Memory B cell (primary cell): ENCODE data around the gene MAPKAP1.

Experiments used
- ATAC-seq: fragments of 150-1000 bp; cut with Tn5 transposase; 2 replicates; pipeline ENCODE4 v1.10.0; 2021; ENCODE audit warnings: low read depth, mild to moderate bottlenecking, moderate library complexity
- DNase-seq, 2 donors: peaks; one replicate each; pipeline ENCODE4 v3.0.0; 2022; ENCODE audit warnings: low spot score in 2 of 2
- H3K27ac Mint-ChIP-seq: one replicate; pipeline ENCODE4 v1.8.0; 2022; ENCODE audit warnings: mild to moderate bottlenecking, moderate library complexity, mixed read lengths
- H3K27me3 Mint-ChIP-seq: one replicate; pipeline ENCODE4 v1.8.0; 2022; ENCODE audit warnings: mixed read lengths
- H3K36me3 Mint-ChIP-seq: one replicate; pipeline ENCODE4 v1.8.0; 2022; ENCODE audit warnings: mild to moderate bottlenecking, mixed read lengths
- H3K4me1 Mint-ChIP-seq: one replicate; pipeline ENCODE4 v1.8.0; 2022; ENCODE audit warnings: mixed read lengths
- H3K4me3 Mint-ChIP-seq: one replicate; pipeline ENCODE4 v1.8.0; 2022; ENCODE audit warnings: mild to moderate bottlenecking, moderate library complexity, mixed read lengths
- H3K9me3 Mint-ChIP-seq: one replicate; pipeline ENCODE4 v1.8.0; 2022; ENCODE audit warnings: mixed read lengths

Gene MAPKAP1

GRCh38 chr9:125444956-125445506 is 262.0 kb downstream of the MAPKAP1 start:
- Mint-ChIP-seq H3K36me3 (peaks cover 23% of the 10 kb centered on the region), H3K4me1 (peaks cover 35% of the 10 kb centered on the region), H3K4me3 (no peak overlapping the region), H3K27ac (no peak overlapping the region), H3K9me3 (no peaks in the 10 kb centered on the region), H3K27me3 (no peaks in the 10 kb centered on the region)
- no peak for DNase-seq
- ATAC-seq: no peak

DNA sequence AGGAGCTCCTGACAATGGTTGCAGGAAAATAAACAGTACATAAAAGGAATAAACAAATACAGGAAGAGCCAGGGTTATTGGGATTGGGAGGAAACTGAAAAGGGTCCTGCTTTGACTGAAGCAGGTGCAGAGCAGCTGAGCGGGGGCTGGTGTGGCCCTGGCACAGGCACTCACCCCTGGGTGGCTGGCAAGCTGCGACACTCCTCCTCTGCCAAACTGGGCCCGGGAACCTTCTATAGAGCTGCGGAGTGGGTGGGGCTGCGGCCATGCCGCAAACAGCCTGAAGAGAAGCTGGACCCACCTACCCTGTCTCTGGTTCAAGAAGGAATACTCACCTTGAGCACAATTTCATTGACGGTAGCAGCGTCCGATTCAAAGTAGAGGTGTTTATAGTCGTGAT is 262.8 kb downstream of the MAPKAP1 start:
- Mint-ChIP-seq H3K9me3 (no peaks in the 10 kb centered on the region), H3K27me3 (no peaks in the 10 kb centered on the region), H3K4me3 (no peak overlapping the region), H3K4me1 (peaks cover 30% of the 10 kb centered on the region), H3K36me3 (peaks cover 31% of the 10 kb centered on the region), H3K27ac (no peak overlapping the region)
- no peak for DNase-seq
- ATAC-seq: no peak

- Mint-ChIP-seq H3K4me3 (no peak overlapping the region), H3K4me1 (peaks cover 29% of the 10 kb centered on the region), H3K9me3 (no peaks in the 10 kb centered on the region), H3K27ac (no peak overlapping the region), H3K27me3 (no peaks in the 10 kb centered on the region), H3K36me3 (peaks cover 31% of the 10 kb centered on the region)
- DNase-seq: no peak
- no peak for ATAC-seq
Measured at GRCh38 chr9:125443367-125443766, 263.6 kb downstream of the MAPKAP1 start.

- Mint-ChIP-seq H3K4me1 (peaks cover 20% of the 10 kb centered on the region), H3K9me3 (no peaks in the 10 kb centered on the region), H3K4me3 (no peak overlapping the region), H3K27ac (no peak overlapping the region), H3K27me3 (no peaks in the 10 kb centered on the region), H3K36me3 (peaks cover 31% of the 10 kb centered on the region)
- ATAC-seq (no peak), DNase-seq (no peak)
Measured at GRCh38 chr9:125442452-125442851, 264.6 kb downstream of the MAPKAP1 start.

GRCh38 chr9:125440411-125440810 is 266.6 kb downstream of the MAPKAP1 start:
- no peak for DNase-seq
- Mint-ChIP-seq H3K4me3 (no peak overlapping the region), H3K27ac (no peak overlapping the region), H3K9me3 (no peaks in the 10 kb centered on the region), H3K4me1 (peaks cover 11% of the 10 kb centered on the region), H3K36me3 (peaks cover 30% of the 10 kb centered on the region), H3K27me3 (no peaks in the 10 kb centered on the region)
- no peak for ATAC-seq

- Mint-ChIP-seq H3K27me3 (no peaks in the 10 kb centered on the region), H3K4me3 (no peak overlapping the region), H3K4me1 (peaks cover 7% of the 10 kb centered on the region), H3K27ac (no peak overlapping the region), H3K9me3 (no peaks in the 10 kb centered on the region), H3K36me3 (peaks cover 27% of the 10 kb centered on the region)
- ATAC-seq: no peak
- no peak for DNase-seq
Measured at GRCh38 chr9:125439434-125440272, 267.4 kb downstream of the MAPKAP1 start.

GRCh38 chr9:125438506-125439433 is 268.2 kb downstream of the MAPKAP1 start:
- Mint-ChIP-seq H3K36me3 (peaks cover 23% of the 10 kb centered on the region), H3K27ac (no peak overlapping the region), H3K4me1 (peaks cover 6% of the 10 kb centered on the region), H3K4me3 (no peak overlapping the region), H3K9me3 (no peaks in the 10 kb centered on the region), H3K27me3 (no peaks in the 10 kb centered on the region)
- ATAC-seq: no peak
- no peak for DNase-seq

DNA sequence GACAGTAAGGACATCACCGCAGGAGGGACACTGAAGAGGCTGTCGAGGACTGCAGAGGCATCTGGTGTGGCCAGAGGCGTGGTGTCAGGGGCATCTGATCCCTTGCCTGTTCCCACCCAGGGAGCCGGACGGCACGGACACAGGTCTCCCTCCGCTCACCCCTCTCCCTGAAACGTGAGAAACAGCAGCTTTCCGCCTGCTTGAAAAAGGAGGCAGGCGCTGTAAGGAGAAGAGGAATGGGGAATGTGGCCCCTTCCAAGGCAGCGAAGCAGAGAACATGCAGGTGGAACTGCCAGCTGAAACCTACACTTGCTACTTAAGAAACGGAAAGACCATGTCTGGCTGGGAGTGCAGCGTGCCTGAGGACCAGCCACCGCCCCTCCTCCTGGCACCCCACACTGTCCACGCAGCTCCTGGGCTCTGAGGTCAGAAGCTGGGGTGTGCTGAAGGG is 269.2 kb downstream of the MAPKAP1 start:
- no peak overlapping the region for H3K4me3 Mint-ChIP-seq
- H3K27me3 Mint-ChIP-seq: no peaks in the 10 kb centered on the region
- DNase-seq: no peak
- H3K27ac Mint-ChIP-seq: no peak overlapping the region
- H3K36me3 Mint-ChIP-seq: peaks cover 19% of the 10 kb centered on the region
- ATAC-seq: no peak
- H3K4me1 Mint-ChIP-seq: peaks cover 4% of the 10 kb centered on the region
- no peaks in the 10 kb centered on the region for H3K9me3 Mint-ChIP-seq

DNA sequence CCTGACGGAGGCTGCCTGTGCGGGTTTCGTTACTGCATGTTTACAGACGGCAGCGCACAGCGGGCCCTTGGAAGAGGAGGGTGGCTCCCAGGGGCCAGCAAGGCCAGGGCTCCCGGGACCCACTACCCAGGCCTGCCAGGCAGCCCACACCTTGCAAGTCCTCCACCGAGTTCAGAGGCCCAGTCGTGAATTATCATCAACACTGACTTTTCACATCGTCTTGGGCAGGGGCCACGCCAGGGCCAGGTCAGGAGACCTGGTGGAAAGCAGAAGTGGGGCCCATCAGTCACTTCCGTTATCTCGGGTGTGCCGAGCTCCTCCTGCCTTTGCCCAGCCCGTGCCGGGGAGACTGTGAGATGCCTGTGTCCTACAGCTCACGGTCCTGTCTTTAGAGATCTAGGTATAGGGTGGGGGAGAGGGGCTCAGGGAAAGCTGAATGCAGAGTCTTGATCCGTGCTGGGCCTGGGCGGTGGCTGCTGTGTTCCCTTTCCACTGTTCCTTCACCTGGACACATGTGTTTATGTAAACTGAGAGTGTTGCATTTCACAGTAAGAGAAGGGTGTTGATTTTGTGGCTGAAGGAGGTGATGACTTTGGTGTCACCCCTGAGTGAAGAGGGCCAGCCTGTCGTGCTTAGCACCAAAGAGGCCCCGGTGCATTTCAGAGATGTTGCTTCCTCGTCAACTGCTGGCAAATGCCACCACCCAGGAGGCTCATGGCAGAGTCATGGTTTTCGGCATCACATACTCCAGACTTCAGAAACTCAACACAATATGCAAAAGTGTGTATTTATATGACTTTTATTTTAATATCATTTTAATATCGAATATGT is 270.2 kb downstream of the MAPKAP1 start:
- Mint-ChIP-seq H3K4me3 (peak overlapping the region; percentile 21), H3K9me3 (no peaks in the 10 kb centered on the region), H3K27me3 (no peaks in the 10 kb centered on the region), H3K27ac (no peak overlapping the region), H3K4me1 (peaks cover 4% of the 10 kb centered on the region), H3K36me3 (peaks cover 13% of the 10 kb centered on the region)
- DNase-seq: peak in 1 of 2 donors; percentile 12
- ATAC-seq: peak; percentile 94

- Mint-ChIP-seq H3K27me3 (no peaks in the 10 kb centered on the region), H3K9me3 (no peaks in the 10 kb centered on the region), H3K4me3 (no peak overlapping the region), H3K4me1 (peaks cover 4% of the 10 kb centered on the region), H3K36me3 (peaks cover 8% of the 10 kb centered on the region), H3K27ac (no peak overlapping the region)
- ATAC-seq (no peak), DNase-seq (no peak)
Measured at GRCh38 chr9:125435776-125436612, 271.0 kb downstream of the MAPKAP1 start.

DNA sequence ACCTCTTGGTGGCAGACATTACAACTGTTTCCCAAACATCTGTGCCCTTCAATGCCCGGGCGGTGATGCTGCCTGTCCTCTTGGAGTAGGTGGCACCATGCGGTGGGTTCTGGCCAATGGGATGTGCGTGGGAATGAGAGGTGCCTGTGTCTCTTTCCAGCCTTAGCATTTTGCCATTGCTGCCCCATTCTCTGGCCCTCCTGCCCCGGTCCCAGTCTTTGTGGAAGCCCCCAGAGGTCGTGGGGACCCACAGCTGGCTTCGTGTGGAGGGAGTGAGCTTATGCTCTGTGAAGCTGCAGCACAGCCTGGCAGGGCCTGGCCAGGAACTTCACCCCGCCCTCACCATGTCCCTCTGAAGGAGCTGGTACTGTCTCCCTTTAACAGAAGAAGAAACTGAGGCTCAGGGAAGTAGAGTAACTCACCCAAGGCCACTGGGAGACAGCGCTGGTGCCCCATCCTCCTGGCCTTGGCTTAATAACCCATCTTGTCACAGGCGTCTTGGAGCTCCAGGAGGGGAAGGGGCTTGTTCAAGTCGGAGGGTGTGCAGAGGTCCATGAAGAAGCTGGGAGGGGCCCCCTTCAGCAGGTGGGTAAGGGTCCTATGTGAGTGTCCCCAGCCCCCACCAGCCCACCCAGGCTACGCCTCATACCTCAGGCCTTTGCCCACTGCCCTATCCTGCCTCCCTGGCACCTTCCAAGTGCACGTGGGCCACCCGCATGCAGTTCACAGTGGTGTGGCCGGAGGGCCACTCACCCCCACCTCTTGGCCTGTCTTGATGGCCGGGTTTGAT is 271.8 kb downstream of the MAPKAP1 start:
- DNase-seq: no peak
- H3K36me3 Mint-ChIP-seq: peaks cover 8% of the 10 kb centered on the region
- no peak for ATAC-seq
- H3K4me3 Mint-ChIP-seq: no peak overlapping the region
- no peaks in the 10 kb centered on the region for H3K9me3 Mint-ChIP-seq
- peaks cover 4% of the 10 kb centered on the region for H3K4me1 Mint-ChIP-seq
- no peaks in the 10 kb centered on the region for H3K27me3 Mint-ChIP-seq
- no peak overlapping the region for H3K27ac Mint-ChIP-seq

DNA sequence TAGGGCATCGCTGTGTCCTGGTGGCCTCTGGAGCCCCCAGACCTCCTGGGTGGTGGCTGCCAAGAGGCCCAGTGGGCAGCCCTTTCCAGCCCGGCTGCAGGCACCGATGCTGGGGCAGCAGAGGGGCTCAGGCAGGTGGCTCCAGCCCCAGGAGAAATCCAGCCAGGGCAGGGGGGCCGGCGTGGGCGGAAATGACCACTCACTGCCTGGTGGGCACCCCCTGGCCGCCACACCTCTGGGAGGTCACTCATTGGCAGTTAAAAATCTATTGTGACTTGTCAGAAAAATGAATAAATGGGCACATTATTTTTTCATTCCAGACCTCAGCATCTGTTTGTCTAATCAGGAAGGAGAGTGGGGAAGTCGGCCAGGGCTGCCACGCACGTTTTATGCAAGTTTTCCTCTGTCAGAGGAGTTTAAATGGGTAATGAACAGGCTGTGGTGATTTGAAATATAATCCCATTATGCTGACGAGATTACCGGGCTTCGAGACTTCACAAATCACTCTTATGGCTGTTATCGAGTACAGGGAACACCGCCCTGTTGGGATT is 273.5 kb downstream of the MAPKAP1 start:
- peaks cover 4% of the 10 kb centered on the region for H3K4me1 Mint-ChIP-seq
- no peak overlapping the region for H3K27ac Mint-ChIP-seq
- no peak for ATAC-seq
- no peak overlapping the region for H3K4me3 Mint-ChIP-seq
- H3K9me3 Mint-ChIP-seq: no peaks in the 10 kb centered on the region
- no peaks in the 10 kb centered on the region for H3K27me3 Mint-ChIP-seq
- H3K36me3 Mint-ChIP-seq: no peaks in the 10 kb centered on the region
- DNase-seq: no peak
